ENCODE data around the gene MT1M.
"Not testable (repeated sequence)": the region's sequence is repeated elsewhere in the genome, so short reads cannot be mapped to it uniquely, and the experiment has no call there.

Gene MT1M

GRCh38 chr16:56649820-56650219 is 17.4 kb downstream of the MT1M start:
- no peak for DNase-seq (ENCODE audit: low spot score)

DNA sequence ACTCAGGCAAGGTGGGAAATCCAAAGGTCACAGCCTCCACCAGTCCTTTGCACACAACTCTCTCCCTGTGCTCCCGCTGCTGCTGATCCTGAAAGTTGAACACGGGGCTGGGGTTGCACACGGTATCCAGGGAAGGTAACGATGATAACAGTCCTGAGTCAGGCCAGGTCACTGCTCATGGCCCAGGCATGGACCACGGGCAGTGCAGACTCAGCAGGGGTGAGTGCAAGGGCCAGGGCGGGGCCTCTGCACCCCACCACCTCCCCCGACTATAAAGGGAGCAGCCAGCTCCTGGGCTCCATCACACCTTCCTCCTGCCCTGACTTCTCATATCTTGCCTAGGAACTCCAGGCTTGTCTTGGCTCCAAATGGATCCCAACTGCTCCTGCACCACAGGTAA is 19.1 kb downstream of the MT1M start, which contains the start of gene MT1B:
TSS of gene MT1B (plus strand) at position 301 of the 400 bp plus-strand sequence. CDS start at position 369, 68 bp downstream.
- DNase-seq (ENCODE audit: low spot score), result no peak

GRCh38 chr16:56652600-56652999 is 20.1 kb downstream of the MT1M start:
- DNase-seq (ENCODE audit: low spot score), result no peak

GRCh38 chr16:56653218-56653617 is 20.8 kb downstream of the MT1M start:
- no peak for DNase-seq (ENCODE audit: low spot score)

DNA sequence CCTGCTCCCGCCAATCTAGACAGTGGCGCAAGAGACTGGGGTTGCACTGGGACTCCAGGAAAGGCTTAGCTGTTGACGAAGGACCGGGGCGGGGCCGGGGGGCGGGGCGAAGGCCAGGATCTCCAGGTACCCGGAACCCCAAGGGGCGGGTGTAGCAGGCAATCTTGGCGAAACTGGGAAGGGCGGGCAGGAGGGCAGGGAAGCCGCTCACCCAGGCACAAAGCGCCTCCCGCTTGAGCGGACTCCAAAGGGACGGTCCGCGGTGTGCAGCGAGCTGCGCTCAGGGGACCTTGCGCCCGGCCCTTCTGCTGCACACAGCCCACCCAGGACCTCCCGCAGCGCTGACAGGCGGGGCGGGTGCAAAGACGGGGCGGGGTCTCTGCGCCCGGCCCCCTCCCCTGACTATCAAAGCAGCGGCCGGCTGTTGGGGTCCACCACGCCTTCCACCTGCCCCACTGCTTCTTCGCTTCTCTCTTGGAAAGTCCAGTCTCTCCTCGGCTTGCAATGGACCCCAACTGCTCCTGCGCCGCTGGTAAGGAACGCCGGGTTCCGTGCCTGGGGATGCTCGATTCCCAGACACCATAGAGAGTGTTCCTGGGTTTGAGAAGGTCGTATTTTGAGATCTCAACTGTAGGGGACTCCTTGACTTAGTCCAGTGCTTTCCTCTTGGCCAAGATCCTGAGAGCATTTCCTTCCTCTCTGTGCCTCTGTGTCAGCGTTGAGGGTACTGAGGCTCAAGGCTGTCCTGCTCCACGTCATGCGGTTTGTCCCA is 25.3 kb downstream of the MT1M start, which contains the start of gene MT1F:
TSS of gene MT1F (plus strand) at position 405 of the 772 bp plus-strand sequence. CDS start at position 505, 100 bp downstream.
- DNase-seq (ENCODE audit: low spot score), result peak; percentile 75

DNA sequence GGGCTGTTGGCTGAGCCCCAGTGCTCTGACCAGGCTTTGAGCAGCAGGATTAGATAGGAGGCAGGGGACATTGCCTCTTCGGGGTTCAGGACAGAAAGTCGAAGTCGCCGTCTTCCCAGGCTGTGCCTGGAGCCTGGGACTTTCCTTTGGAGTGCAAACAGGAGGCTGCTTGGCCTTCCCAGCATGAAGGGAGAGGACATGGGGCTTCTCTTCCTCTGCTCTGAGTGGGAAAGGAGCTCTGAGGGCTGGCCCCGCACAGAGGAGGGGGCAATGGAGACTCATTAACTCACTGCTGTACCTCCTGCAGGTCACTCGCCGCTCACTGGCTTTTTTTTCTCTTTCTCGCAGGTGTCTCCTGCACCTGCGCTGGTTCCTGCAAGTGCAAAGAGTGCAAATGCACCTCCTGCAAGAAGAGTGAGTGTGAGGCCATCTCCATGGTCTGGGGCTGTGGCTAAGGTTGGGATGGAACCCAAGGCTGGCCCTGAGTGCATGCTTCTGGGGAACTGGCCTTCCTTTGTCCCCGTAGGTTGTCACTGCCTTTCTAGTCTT is 25.9 kb downstream of the MT1M start:
- DNase-seq (ENCODE audit: low spot score), result no peak

DNA sequence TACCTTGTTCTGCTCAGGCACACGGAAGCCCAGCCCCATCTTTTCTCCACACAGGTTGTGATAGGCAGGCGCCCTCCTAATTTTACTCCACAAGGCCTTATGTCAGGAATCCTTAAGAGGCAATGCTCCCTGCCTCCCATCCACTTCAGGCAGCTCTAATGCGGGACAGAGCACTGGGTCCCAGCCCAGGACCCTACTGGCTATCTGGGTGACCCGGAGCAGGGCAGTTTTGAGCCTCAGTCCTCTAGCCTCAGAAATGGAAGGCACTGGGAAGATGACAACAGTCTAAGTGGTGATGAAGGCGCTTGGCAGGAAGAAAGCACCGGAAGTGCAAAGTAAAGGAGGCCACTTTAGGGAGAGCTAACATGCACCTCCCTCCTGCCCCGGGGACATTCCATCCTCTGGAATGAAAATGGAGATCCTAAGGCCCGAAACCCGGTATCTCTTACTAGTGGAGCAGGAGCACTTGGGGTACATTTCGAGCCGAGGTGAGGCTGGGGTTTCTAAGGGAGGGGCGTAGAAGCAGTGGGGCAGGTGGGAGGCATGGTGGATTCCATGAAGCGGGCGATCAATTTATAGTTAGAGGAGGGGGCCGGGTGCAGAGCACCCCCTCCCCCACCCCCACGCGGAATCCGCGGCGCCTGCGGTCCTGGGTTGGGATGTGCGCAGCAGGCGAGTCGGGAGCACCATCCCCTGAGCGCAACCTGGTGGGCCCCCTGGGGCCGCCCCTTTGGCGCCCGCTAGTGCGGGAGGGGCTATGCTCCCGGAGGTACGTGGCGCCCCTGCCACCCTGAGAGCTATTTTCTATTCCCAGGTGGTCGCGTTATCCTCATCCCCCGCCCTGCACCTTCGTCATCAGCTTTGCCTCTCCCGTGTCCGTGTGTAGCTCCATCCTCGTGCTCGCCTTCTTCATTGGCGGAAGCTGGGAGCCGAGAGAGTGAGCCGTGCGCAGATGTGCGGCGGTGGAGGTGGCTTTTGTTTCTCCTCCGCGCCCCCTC is 30.2 kb downstream of the MT1M start:
- DNase-seq (ENCODE audit: low spot score), result no peak

DNA sequence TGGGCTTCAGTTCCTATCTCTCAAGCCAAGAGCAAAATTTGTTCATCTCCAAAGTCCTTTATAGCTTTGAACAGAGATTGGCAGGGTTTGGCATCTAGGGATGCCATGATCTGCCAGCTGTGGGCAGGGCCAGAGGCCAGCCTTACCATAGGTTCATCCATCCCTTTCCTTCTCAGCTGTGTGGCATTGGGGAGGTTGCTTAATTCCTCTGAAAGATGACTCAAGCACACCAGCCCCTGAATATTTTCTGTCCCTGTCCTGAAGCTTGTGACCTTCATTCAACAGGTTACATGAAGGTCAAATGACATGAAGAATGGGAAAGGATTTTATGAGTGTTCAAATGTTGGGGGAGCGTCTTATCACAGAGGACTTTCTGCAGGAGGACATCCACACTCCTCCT is 32.0 kb downstream of the MT1M start:
- no peak for DNase-seq (ENCODE audit: low spot score)

GRCh38 chr16:56665286-56666261 is 33.1 kb downstream of the MT1M start:
- not testable (repeated sequence) for DNase-seq (ENCODE audit: low spot score)

- no peak for DNase-seq (ENCODE audit: low spot score)
Measured at GRCh38 chr16:56667581-56668571, 35.4 kb downstream of the MT1M start, which contains the start of gene MT1G. TSS of gene MT1G (minus strand) at chr16:56668065. CDS start at chr16:56667993, 72 bp downstream.

DNA sequence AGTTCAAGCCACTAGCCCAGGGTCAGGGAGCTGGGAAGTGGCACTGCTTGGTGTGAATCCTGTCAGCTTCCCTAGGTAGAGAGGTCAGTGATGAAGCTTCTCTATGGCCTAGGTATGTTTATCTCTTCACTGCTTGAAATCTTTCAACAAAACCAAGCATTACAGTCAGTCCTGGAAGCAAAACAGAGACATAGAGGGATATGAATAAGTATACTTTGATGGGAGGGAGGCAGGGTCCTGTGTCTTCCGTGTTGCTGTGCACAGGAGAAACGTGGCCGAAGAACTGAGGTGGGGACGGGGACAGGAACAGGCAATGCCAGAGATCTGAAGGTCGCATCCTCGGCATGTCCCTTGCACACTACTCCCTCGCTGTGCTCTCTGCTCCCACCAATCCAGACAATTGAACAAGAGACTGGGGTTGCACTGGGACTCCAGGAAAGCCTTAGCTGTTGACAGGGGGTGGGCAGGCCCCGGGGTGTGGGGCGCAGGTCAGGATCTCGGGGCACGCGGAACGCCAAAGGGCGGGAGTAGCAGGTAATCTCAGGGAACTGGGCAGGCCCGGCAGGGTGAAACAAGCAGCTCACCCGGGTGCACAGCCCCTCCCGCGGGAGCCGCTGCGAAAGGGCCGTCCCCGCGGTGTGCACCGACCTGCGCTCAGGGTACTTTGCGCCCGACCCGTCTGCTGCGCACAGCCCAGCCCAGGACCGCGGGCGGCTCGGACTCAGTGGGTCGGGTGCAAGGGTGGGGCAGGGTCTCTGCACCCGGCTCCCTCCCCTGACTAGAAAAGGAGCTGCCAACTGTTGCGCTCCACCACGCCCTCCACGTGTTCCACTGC is 36.8 kb downstream of the MT1M start, which contains the start of gene MT1H:
TSS of gene MT1H (plus strand) at position 810 of the 835 bp plus-strand sequence. CDS start 71 bp downstream, outside the sequence.
- no peak for DNase-seq (ENCODE audit: low spot score)

- DNase-seq (ENCODE audit: low spot score), result no peak
Measured at GRCh38 chr16:56669840-56670619, 37.6 kb downstream of the MT1M start.

DNA sequence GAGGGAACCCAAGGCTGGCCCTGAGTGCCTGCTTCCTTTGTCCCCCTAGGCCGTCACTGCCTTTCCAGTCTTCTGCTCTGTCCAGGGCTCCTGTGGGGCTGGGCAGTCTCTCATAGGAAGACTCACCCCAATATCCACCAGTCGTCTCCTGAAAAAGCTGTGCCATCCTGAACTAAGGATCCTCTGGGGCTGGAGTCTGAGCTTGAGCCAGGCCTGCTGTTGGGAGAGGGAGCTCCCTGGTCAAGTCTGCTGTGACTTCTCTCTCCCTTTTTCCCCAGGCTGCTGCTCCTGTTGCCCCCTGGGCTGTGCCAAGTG is 38.1 kb downstream of the MT1M start:
- no peak for DNase-seq (ENCODE audit: low spot score)

GRCh38 chr16:56671691-56672090 is 39.2 kb downstream of the MT1M start:
- not testable (repeated sequence) for DNase-seq (ENCODE audit: low spot score)

- DNase-seq (ENCODE audit: low spot score), result not testable (repeated sequence)
Measured at GRCh38 chr16:56672171-56672570, 39.7 kb downstream of the MT1M start.

DNA sequence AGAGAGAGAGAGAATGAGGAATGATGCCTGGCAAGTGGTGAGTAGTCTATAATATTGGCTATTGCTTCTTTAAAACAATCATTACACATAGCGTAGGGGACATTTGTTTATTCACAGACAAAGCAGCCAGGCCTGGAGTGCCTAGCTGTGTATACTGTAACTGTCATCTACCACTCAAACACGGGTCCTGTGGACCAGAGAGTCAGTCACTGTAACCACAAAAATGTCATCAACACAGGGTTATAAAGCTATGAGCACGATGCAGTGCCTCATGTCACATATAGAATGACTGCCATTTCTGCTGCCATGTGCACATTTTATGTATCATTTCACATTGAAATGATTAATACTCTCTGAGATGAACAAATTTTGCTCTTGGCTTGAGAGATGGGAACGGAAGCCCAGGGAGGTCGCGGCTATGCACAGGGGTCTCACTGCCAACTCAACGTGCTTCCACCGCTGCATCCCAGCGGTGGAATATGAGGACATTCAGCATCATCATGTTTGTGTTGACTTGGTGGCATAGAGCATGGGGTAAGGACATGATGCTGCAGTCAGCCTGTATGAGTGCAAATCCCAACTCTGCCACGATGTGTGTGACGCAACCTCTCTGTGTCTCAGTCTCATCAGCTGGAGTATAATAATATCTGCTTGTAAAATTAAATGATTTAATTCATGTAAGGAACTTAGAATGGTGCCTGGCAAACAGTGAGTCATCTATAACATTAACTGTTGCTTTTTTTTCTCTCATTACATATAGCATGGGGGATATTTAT is 40.5 kb downstream of the MT1M start:
- peak; percentile 47 for DNase-seq (ENCODE audit: low spot score)

DNA sequence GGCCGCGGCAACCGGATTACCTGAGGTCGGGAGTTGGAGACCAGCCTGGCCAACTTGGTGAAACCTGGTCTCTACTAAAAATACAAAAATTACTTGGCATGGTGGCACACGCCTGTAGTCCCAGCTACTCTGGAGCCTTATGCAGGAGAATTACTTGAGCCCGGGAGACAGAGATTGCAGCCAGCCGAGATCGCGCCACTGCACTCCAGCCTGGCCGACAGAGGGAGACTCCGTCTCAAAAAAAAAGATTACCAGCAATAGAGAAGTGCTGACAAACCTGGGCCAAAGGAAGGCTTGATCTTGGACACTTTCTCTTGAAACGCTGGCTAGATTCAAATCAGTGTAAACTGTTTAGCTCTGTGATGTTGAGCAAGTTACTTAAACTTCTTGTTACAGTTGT is 41.5 kb downstream of the MT1M start:
- no peak for DNase-seq (ENCODE audit: low spot score)

Measured in SW480 (cell line).